GM18505 (cell line): ENCODE data around the gene ARMH2.

Experiments used
- ATAC-seq: cut with Tn5 transposase; IDR thresholded peaks from one replicate; pipeline ENCODE4 v1.9.1; 2021; ENCODE audit not compliant: unreplicated experiment
- POLR2A ChIP-seq: IDR thresholded peaks from 4 replicates; pipeline ENCODE4 v1.6.1; 2011; ENCODE audit warnings: borderline replicate concordance; ENCODE audit not compliant: insufficient read depth, insufficient read length; ENCODE audit errors: extremely low read depth

ARMH2 gene

DNA sequence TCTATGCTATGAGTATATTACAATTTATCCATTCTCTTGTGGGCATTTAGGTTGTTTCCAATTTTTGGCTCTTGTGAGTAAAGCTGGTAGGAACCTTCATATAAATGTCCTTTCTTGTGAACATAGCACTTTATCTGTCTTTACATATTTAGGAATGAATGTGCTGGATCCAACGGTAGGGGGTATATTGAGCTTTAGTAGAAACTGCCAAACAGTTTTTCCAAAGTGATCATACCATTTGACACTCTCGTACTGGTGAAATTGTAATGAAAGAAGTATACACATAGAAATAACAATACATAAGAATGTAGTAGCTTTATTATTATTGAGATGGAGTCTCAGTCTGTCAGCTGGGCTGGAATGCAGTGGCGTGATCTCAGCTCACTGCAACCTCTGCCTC, 30.9 kb upstream of the ARMH2 start:
- no peak for TF ChIP-seq POLR2A
- ATAC-seq, result no peak

DNA sequence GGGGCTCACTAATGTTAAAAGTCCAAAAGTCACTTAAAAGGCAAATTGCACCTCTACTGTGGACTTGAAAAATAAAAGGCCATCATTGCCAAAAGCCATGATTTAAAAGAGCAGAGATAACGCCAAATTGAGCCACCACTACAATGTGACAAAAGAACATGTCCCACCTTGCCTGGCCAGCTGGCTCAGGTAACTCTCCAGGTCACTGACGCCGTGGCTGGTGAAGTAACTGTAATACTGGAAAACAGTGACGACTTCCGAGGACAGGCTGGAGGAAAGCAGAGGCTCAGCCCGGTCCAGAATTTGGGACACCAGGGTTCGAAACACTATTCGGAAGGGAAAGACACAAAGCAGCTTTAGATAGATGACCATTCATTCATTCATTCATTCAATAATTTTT, 29.3 kb upstream of the ARMH2 start:
- ATAC-seq, result no peak
- no peak for TF ChIP-seq POLR2A

DNA sequence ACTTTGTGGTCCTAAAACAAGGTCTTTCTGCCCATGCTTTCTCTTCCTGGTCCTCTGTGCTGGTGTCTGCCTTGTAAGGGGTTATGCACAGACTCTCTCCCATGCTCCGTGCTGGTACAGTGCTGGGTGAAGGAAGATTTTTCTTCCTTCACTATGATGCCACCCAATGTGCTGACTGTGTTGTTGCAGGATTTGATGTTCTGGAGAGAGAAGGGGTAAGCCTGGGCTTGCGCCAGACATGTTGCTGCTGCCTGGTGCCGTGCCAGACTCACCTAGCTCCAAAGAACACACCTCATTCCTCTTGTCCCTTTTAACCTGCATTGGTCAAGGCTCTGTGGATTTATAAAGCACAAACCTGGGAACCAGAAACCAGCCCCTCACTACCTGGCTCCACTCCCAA, 28.4 kb upstream of the ARMH2 start:
- TF ChIP-seq POLR2A, result no peak
- ATAC-seq, result no peak

DNA sequence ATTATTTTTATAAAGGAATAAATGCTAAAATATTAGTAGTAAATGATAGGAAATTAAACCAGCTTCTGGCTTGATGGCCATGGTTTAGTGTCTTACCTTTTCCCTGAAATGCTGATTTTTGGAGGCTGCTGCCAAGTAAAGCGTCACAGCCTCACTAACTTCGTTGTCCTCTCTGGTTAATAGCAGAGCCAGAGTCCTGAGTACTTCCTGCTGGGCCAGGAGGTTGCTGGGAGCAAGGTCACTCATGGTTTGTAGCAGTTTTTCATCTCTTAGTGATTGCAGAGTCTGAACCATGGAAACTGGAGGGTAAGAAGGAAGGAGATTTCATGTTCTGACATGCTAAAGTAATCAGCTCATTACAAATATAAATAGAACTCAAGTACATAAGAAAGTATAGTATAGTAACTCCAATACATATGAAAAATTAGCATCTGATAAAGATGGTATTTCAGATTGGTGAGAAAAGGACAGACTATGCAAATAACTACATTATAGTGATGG, 26.5 kb upstream of the ARMH2 start:
- no peak for ATAC-seq

DNA sequence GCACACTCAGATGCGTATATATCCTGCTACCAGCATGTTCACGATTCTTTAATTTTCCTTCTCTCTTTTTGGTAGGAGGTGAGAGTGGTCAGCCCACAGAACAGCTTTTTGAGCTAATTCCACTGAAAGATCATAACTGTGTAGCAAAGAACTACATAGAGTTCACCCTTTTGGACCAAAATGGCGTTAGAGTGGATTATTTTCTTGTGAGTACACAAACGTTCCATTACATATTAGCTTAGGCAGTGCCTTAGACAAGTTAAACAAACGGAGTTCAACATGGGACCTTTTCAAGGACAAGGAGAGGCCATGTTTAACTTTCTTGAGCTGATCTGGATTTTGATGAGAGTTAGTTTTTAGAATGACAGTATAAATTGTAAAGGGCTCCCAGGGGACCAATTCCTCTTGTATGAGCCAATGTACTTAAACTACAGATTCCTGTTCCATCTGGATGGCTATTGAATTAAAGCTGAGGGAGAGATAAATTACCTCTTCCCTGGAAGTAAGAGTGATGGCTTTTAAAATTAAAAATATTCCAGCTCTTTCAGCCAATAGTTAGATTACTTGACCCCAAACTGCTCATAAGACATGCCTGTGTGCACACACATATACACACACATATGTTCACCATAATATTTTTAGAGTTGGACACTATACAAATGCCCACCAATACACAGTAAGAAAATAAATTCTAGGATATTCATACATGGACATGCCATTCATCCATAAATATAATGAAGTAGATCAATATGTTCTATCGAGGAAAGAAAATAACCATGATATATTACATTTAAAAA, 25.6 kb upstream of the ARMH2 start:
- no peak for ATAC-seq
- TF ChIP-seq POLR2A, result no peak

More for the DNA sequence above, 26.5 kb upstream of the ARMH2 start:
- no peak for TF ChIP-seq POLR2A

DNA sequence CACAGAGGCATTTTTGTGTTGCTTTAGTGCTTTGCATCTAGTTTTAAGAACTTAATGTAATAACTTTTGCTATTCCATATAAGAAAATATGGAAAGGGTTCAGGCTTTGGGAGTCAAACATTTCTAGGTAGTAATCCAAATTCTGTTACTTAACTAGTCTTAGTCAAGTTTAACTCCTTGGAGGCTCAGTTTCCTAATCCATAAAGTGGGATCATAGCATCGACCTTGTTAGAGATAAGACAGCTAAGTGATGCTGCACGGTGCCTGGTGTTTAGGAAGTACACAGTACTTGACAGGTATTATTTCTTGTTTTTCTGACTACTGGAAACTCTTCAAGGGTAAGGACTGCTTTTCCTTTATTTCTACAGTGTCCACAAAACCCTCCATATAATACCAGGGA, 24.5 kb upstream of the ARMH2 start:
- TF ChIP-seq POLR2A, result no peak
- no peak for ATAC-seq

DNA sequence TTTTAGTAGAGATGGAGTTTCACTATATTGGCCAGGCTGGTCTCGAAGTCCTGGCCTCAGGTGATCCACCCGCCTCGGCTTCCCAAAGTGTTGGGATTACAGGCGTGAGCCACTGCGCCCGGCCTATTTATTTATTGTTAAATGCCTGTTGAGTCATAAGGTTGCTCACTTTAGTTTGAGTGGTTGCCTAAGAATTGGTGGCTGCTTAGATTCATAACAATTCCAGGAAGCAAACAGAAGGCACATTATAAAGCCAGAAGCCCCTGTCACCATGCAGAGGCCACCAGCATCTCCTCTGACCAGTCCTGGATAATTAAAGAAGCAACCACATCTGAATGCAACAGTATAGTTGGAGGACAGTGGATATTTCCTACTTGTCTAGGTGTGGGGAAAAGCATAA, 24.0 kb upstream of the ARMH2 start:
- no peak for ATAC-seq
- no peak for TF ChIP-seq POLR2A

DNA sequence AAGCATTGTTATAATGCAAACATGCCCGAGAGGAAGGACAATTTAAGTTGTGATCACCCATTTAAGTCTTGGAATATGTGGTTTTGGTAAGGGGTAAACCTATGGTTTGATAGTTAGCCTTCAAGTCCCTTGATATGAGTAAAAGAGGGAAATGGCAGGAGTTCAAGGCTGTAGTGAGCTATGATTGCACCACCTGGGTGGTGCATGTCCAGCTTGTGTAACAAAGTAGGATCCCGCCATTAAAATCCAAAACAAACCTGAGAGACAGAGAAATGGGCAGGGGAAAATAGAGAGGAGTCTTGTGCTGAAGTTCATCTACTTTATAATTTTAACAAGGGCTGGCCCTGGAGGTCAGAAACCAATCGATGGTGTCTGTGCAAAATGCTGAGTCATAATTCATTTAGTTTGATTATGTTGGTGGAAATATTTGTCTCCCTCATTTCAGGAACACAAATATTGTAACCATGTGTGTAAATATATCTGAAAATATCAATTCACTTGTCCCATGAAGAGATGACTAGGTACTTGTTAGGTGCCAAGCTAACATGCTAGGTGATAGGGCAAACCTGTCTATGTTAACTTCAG, 23.2 kb upstream of the ARMH2 start:
- no peak for TF ChIP-seq POLR2A
- ATAC-seq, result no peak

DNA sequence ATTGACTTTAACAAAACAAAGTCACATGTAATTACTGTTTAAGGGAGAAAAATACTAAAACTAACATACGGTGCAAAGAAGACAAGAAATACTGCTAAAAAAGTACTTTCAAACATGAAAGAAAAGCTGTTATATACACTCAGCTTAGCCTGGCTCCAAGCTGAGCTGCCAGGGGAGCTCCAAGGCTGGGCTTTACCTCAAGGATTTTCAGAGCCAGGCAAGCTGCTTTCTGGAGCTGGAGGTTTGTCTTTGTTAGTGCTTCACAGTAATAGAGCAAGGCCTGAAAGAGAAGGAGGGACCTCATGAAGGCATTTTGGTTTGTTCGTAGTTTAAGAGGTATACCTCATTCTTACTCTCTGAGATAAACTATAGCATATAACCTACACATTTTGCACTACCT, 19.6 kb upstream of the ARMH2 start:
- no peak for ATAC-seq
- TF ChIP-seq POLR2A, result no peak

DNA sequence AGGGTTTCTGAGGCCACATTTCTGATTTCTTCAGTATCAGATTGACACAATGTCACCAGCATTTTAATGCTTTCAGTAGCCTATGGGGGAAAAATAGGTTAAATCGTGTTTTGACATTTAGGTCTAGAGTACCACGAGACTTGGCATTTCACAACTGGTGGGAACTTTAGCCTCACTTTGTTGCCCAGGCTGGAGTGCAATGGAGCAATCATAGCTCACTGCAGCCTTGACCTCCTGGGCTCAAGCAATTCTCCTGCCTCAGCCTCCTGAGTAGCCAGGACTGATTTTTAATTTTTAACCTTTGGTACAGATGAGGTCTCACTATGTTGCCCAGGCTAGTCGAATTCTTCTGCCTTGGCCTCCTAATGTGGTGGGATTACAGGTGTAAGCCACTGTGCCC, 11.0 kb upstream of the ARMH2 start:
- ATAC-seq, result no peak
- no peak for TF ChIP-seq POLR2A

DNA sequence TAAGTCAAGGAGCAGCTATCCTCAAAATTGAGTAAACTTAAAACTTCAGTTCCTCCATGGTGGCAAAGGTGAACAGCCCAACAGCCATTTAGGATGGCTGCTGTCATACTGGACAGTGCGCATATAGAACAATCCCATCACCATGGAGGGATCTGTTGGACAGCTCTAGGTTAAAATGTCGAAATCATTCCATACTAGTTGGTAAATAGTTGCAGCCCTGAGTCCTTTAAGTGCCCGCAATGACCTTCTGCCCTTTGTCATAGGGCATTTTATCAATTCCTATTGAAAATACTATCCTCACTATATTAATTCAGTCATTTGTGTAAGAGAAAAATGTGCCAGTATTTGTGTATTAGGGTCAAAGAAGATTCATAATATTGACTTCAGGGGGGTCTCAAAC, 8.9 kb upstream of the ARMH2 start:
- no peak for TF ChIP-seq POLR2A
- no peak for ATAC-seq

DNA sequence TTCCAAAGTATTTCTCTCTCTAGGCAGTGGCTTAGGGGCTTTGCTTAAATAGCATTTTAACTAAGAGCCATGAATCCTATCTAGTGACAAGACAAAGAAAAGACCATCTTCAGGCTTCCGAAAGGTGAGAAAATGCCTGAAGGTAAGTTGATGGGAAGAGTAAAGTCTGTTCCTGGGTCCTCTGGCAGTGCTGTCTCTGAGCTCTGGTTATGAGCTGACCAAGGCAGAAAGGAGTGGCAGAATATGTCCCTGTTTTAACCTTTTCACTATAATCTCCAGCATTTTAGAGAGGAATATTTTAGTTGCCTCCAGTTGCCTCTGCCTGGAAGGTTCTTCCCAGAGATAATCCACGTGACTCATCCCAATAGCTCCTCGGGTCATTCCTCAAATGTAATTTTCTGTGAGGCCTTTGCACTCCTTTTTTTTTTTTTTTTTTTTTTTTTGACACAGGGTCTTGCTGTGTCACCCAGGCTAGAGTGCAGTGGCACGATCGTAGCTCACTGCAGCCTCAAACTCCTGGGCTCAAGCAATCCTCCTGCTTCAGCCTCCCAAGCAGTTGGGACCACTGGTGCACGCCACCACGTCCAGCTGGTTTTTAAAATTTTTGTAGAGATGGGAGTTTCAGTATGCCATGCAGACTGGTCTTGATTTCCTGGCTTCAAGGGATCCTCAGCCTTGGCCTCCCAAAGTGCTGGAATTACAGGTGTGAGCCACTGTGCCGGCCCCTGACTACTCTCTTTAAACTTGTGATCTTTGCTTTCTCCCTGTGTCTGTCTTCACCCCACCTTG, 3.7 kb upstream of the ARMH2 start:
- no peak for TF ChIP-seq POLR2A
- no peak for ATAC-seq

DNA sequence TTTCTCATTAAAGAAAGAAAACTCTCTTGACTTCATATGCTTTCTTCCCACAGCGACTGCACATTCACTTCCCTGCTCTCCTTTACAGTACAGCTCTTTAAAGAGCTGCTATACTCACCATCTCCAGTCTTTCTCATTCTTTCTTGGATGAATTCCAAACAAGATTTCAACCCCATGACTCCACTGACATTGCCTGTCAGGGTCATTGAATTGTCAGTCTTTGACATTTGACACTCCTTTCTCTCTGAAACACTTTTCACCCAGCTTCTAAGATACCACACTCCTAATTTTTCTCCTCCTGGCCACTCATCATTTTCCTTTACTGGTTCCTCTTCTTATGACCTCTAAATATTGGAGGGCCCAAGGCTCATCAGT, 811 bp upstream of the ARMH2 start:
- no peak for ATAC-seq
- TF ChIP-seq POLR2A, result no peak
